MM.1S (cell line): ENCODE data around the gene EPN1.
"Not testable (repeated sequence)": the region's sequence is repeated elsewhere in the genome, so short reads cannot be mapped to it uniquely, and the experiment has no call there.

Source experiments
- CTCF ChIP-seq: fragments of 300-600 bp; sonication (generic); IDR thresholded peaks from 2 replicates; pipeline ENCODE4 v1.5.1; 2016; ENCODE audit warnings: antibody characterized with exemption, low read length, mixed read lengths
- EZH2 ChIP-seq: fragments of 300-600 bp; sonication (generic); optimal IDR thresholded peaks from 2 replicates; pipeline ENCODE3; 2017; ENCODE audit warnings: low read depth, mild to moderate bottlenecking, antibody characterized with exemption, low read length, mixed read lengths

GRCh38 chr19:55758797-55759196 is 83.8 kb downstream of the EPN1 start, which contains the start of gene RFPL4A:
- TF ChIP-seq CTCF, EZH2: not testable (repeated sequence)
